ENCODE data around the gene CDC42.
"Not testable (repeated sequence)": the region's sequence is repeated elsewhere in the genome, so short reads cannot be mapped to it uniquely, and the experiment has no call there.

Gene CDC42

GRCh38 chr1:22031214-22031962 is 21.1 kb upstream of the CDC42 start:
- in situ Hi-C loops (cut with MboI; ENCODE audit: low sequenced_read_pairs, unreplicated experiment), result no loop called here

DNA sequence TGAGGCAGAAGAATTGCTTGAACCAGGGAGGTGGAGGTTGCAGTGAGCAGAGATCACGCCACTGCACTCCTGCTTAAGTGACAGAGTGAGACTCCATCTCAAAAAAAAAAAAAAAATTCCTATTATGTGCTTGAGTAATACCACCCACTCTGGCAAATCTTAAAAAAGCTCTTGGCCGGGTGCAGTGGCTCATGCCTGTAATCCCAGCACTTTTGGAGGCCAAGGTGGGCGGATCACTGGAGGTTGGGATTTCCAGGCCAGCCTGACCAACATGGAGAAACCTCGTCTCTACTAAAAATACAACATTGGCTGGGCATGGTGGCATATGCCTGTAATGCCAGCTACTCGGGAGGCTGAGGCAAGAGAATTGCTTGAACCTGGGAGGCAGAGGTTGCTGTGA is 17.7 kb upstream of the CDC42 start:
- in situ Hi-C loops (cut with MboI; ENCODE audit: low sequenced_read_pairs, unreplicated experiment); DNase-seq (ENCODE audit: low spot score): not testable (repeated sequence)

More at GRCh38 chr1:22031214-22031962, 21.1 kb upstream of the CDC42 start:
- DNase-seq (ENCODE audit: low spot score), result no peak
- TF ChIP-seq CTCF (IDR thresholded peaks at IDR 0.05; ENCODE audit: borderline replicate concordance, control extremely low read depth, extremely low read depth, insufficient read depth, missing control alignments), result no peak

DNA sequence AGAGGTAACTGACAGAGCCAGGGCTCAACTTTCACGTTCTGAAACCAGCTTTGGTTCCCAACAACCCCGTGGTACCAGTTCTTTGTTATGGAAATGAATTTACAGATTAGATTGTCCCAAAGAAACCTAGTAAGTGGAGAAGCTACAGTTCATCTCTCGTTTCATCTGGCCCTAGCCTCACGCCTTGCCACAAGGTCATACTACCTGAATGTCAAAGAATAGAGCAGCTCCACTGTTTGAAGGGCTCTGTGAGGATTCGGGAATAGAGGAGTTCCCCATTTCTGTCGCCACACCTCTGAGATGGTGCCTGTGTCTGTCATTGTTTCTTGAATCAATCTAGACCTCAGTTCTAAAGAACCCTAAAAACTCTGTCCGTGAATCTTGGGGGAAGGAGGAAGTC is 15.0 kb upstream of the CDC42 start:
- in situ Hi-C loops (cut with MboI; ENCODE audit: low sequenced_read_pairs, unreplicated experiment), result no loop called here
- DNase-seq (ENCODE audit: low spot score), result no peak
- no peak for TF ChIP-seq CTCF (IDR thresholded peaks at IDR 0.05; ENCODE audit: borderline replicate concordance, control extremely low read depth, extremely low read depth, insufficient read depth, missing control alignments)

DNA sequence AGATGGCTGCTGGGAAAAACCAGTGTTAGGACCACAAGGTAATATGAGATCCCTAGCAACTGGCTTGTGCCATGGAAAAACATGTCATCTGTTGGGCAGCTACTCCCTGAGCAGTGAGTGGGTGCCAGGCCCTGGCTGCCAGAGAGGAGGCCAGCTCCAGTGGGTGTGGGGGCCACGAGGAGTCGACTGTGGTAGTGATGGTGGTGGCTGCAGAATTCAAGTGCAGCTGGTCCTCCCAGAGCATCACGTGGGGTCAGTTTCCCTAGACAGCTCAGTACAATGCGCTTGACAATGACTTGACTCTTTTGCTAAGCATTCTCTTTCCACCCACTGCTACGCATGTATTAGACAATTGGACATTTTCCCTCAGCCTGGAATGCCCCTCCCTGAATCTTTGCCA is 14.5 kb upstream of the CDC42 start:
- TF ChIP-seq CTCF (IDR thresholded peaks at IDR 0.05; ENCODE audit: borderline replicate concordance, control extremely low read depth, extremely low read depth, insufficient read depth, missing control alignments), result no peak
- in situ Hi-C loops (cut with MboI; ENCODE audit: low sequenced_read_pairs, unreplicated experiment), result no loop called here
- DNase-seq (ENCODE audit: low spot score), result no peak

- no peak for TF ChIP-seq CTCF (IDR thresholded peaks at IDR 0.05; ENCODE audit: borderline replicate concordance, control extremely low read depth, extremely low read depth, insufficient read depth, missing control alignments)
- DNase-seq (ENCODE audit: low spot score), result peak; percentile 84
- in situ Hi-C loops (cut with MboI; ENCODE audit: low sequenced_read_pairs, unreplicated experiment), result no loop called here
Observed at GRCh38 chr1:22039594-22040285, 12.8 kb upstream of the CDC42 start.

GRCh38 chr1:22040286-22040623 is 12.3 kb upstream of the CDC42 start:
- no peak for DNase-seq (ENCODE audit: low spot score)
- in situ Hi-C loops (cut with MboI; ENCODE audit: low sequenced_read_pairs, unreplicated experiment), result no loop called here
- TF ChIP-seq CTCF (IDR thresholded peaks at IDR 0.05; ENCODE audit: borderline replicate concordance, control extremely low read depth, extremely low read depth, insufficient read depth, missing control alignments), result no peak

DNA sequence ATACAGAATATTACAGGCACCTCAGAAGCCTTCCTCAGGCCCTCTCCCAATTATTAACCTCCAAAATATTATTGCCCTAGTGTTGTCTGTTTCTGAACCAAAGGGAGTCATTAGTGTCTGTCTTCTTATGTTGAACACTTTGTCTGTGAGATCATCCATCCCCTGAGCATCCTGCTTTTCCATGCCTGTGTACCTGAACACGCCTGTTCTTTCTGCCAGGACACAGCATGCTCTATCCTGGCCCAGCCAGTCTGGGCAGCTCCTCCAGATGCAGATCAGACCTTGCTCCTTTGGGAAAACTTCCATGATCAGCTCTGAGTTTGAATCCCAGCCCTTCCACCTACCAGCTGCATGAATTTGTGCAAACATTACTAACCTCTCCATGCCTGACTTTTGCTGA is 11.0 kb upstream of the CDC42 start:
- no peak for DNase-seq (ENCODE audit: low spot score)
- in situ Hi-C loops (cut with MboI; ENCODE audit: low sequenced_read_pairs, unreplicated experiment), result no loop called here
- TF ChIP-seq CTCF (IDR thresholded peaks at IDR 0.05; ENCODE audit: borderline replicate concordance, control extremely low read depth, extremely low read depth, insufficient read depth, missing control alignments), result no peak
